Ishikawa (cell line): ENCODE results near the gene MYH6.

Experiments
- CEBPB ChIP-seq: IDR thresholded peaks from 2 replicates; pipeline ENCODE4 v1.6.1; 2012
- CREB1 ChIP-seq: IDR thresholded peaks from 2 replicates; pipeline ENCODE4 v1.6.1; 2012; ENCODE audit warnings: low read depth
- EGR1 ChIP-seq: IDR thresholded peaks from 2 replicates; pipeline ENCODE4 v1.6.1; 2012
- EP300 ChIP-seq: IDR thresholded peaks from 2 replicates; pipeline ENCODE4 v1.6.1; 2012; ENCODE audit warnings: borderline replicate concordance
- FOXM1 ChIP-seq: IDR thresholded peaks from 2 replicates; pipeline ENCODE4 v1.6.1; 2012; ENCODE audit warnings: low read depth, borderline replicate concordance
- NFIC ChIP-seq: IDR thresholded peaks from 2 replicates; pipeline ENCODE4 v1.6.1; 2012
- RAD21 ChIP-seq: IDR thresholded peaks from 2 replicates; pipeline ENCODE4 v1.6.1; 2012; ENCODE audit warnings: low read depth
- TAF1 ChIP-seq: IDR thresholded peaks from 2 replicates; pipeline ENCODE4 v1.6.1; 2012; ENCODE audit warnings: low read depth, mild to moderate bottlenecking
- TCF12 ChIP-seq: IDR thresholded peaks from 2 replicates; pipeline ENCODE4 v1.6.1; 2012; ENCODE audit warnings: low read depth
- TEAD4 ChIP-seq: IDR thresholded peaks from 2 replicates; pipeline ENCODE4 v1.6.1; 2012
- YY1 ChIP-seq: IDR thresholded peaks from 2 replicates; pipeline ENCODE4 v1.6.1; 2012; ENCODE audit warnings: low read depth
- ZBTB7A ChIP-seq: IDR thresholded peaks from 2 replicates; pipeline ENCODE4 v1.6.1; 2012; ENCODE audit warnings: low read depth
- TF ChIP-seq, protein P1 (sequence below): IDR thresholded peaks from 2 replicates; pipeline ENCODE4 v1.6.1; 2012; ENCODE audit warnings: low read depth, mild to moderate bottlenecking
- TF ChIP-seq, protein P2 (sequence below): IDR thresholded peaks from 2 replicates; pipeline ENCODE4 v1.6.1; 2012
- TF ChIP-seq, protein P3 (sequence below): IDR thresholded peaks from 2 replicates; pipeline ENCODE4 v1.6.1; 2012

Gene MYH6

DNA sequence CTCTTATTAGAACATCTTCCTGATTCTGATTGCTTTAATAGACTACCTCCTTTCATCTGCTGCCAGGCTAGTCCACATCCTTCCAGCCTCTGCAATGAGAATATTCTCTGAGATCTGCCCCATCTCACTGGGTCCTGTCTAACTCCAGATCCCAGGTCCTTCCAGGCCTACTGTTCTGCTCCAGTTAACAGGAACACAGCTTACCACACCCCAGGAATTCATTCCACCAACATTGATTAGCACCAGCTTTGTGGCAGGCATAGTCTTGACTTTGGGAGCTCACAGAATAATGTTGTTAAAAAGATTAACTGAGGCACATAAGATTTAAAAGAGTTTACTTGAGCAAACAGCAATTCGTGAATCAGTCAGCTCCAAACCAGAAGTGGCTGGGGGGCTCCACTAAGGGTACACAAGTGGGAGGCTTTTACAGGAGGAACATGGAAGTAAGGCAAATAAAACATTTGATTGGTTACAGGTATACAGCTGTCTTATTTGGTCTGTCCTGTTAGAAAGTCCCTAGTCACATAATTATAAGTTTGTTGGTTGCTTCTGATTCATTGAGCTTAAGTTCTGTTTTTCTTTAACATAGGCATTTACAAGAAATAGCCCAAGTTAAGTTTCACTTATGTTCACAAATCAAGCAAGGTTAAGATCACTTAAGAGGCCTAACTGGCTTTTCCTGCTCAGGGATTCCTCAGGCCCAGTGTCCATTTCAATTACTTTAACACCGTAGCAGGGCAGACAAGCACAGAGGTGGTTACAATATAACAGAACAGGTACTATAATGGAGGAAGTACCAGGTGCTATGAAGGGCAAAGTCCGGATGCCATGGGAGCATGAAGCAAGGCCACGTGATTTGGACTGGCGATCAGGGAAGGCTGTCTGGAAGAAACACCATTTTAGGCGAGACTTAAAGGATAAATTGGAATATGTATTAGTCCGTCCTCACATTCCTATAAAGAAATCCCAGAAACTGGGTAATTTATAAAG lies 39.6 kb upstream of the MYH6 start:
- TF ChIP-seq TCF12 (no peak), TEAD4 (no peak), FOXM1 (no peak), TAF1 (no peak), RAD21 (no peak), ZBTB7A (no peak), EP300 (no peak), YY1 (no peak)
- TF ChIP-seq, protein P1, sequence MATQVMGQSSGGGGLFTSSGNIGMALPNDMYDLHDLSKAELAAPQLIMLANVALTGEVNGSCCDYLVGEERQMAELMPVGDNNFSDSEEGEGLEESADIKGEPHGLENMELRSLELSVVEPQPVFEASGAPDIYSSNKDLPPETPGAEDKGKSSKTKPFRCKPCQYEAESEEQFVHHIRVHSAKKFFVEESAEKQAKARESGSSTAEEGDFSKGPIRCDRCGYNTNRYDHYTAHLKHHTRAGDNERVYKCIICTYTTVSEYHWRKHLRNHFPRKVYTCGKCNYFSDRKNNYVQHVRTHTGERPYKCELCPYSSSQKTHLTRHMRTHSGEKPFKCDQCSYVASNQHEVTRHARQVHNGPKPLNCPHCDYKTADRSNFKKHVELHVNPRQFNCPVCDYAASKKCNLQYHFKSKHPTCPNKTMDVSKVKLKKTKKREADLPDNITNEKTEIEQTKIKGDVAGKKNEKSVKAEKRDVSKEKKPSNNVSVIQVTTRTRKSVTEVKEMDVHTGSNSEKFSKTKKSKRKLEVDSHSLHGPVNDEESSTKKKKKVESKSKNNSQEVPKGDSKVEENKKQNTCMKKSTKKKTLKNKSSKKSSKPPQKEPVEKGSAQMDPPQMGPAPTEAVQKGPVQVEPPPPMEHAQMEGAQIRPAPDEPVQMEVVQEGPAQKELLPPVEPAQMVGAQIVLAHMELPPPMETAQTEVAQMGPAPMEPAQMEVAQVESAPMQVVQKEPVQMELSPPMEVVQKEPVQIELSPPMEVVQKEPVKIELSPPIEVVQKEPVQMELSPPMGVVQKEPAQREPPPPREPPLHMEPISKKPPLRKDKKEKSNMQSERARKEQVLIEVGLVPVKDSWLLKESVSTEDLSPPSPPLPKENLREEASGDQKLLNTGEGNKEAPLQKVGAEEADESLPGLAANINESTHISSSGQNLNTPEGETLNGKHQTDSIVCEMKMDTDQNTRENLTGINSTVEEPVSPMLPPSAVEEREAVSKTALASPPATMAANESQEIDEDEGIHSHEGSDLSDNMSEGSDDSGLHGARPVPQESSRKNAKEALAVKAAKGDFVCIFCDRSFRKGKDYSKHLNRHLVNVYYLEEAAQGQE: no peak

DNA sequence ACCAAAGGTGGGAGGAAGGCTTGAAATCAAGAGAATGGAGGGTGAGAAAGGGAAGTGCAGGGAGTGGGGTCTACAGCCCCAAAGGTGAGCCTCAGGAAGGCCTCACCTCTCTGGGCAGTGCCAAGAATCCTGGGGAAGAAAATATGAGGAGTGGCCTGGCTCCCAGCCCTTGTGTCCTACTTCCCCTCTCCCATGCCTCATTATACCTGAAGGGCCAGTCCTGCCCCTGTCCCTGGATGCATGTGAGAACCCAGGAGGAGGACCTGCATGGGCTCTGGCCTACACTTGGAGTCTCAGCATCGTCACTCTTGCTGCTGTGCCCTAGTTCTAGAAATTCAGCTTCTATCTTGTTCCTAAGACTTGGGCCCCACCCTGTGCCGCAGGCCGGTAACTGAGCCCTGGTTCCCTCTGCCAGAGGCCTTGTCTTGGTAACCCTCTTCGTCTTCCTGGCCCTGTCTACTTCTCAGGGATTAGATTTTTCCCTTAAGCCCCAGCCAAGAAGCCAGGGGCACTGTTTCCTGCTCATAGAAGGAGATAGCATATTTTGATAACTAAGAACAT lies 38.3 kb upstream of the MYH6 start:
- TF ChIP-seq YY1: no peak
- TF ChIP-seq FOXM1: no peak
- no peak for TF ChIP-seq TCF12
- TF ChIP-seq, protein P2, sequence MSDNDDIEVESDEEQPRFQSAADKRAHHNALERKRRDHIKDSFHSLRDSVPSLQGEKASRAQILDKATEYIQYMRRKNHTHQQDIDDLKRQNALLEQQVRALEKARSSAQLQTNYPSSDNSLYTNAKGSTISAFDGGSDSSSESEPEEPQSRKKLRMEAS: no peak
- TF ChIP-seq, protein P3, sequence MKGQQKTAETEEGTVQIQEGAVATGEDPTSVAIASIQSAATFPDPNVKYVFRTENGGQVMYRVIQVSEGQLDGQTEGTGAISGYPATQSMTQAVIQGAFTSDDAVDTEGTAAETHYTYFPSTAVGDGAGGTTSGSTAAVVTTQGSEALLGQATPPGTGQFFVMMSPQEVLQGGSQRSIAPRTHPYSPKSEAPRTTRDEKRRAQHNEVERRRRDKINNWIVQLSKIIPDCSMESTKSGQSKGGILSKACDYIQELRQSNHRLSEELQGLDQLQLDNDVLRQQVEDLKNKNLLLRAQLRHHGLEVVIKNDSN: no peak

DNA sequence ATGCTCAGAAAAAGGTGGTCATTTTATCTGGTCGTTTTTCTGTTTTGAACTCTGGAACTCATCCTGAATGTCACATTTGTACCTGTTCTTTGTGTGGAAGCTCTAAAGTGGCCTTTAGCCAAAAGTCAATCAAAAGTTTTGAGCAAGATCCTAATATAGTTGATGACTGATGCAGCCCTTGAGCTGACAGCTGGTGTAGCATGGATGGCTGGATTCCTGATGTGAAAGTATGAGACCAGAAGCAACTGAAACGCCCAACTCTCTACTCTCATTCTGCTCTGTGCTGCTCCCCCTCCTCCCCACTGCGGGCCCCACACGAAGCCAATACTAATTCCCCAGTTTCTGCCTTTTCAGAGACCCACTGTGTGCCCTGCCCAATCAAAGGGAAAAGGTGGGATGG lies 37.7 kb upstream of the MYH6 start:
- TF ChIP-seq EGR1: no peak
- no peak for TF ChIP-seq EP300
- no peak for TF ChIP-seq YY1
- no peak for TF ChIP-seq TCF12
- TF ChIP-seq TEAD4: no peak
- TF ChIP-seq, protein P2: no peak
- no peak for TF ChIP-seq CEBPB
- TF ChIP-seq CREB1: no peak
- no peak for TF ChIP-seq TAF1
- no peak for TF ChIP-seq FOXM1
- no peak for TF ChIP-seq NFIC
- TF ChIP-seq, protein P3: no peak
- TF ChIP-seq, protein P1: no peak
- no peak for TF ChIP-seq RAD21
- TF ChIP-seq ZBTB7A: no peak

DNA sequence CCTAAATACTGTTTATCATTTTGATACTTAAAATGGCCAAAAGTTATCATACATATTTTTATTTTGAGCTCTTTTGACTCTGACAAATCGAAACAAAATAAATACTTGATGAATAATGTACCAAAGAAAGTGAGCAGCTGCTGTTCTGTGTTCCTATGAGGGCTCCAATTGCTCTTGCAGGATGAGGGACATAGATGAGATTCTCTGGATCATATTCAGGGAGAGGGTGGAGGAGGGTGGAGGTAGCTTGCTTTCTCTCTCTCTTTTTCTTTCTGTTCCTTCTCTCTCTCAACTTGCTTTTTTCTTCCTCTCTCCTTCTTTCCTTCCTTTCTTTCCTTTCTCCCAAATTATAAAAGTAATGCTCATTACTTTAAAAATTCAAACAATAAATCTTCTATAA lies 36.2 kb upstream of the MYH6 start:
- TF ChIP-seq RAD21 (no peak), EGR1 (no peak), CEBPB (no peak), CREB1 (no peak), TAF1 (no peak), TCF12 (no peak), TEAD4 (no peak), ZBTB7A (no peak), EP300 (no peak), FOXM1 (no peak), NFIC (no peak), YY1 (no peak)
- TF ChIP-seq, protein P3: no peak
- TF ChIP-seq, protein P1: no peak
- TF ChIP-seq, protein P2: no peak
